IPS-11a (cell line): Measurements from ENCODE around the gene NUDT21.
A peak's percentile ranks its signal among the peaks of the same experiment; 100 is the strongest.
"Not testable (repeated sequence)": the region's sequence is repeated elsewhere in the genome, so short reads cannot be mapped to it uniquely, and the experiment has no call there.

Experiments
- H3K4me3 ChIP-seq: one replicate; pipeline ENCODE4 v1.5.1; 2013; ENCODE audit warnings: low read depth, low read length, control low read depth

Gene NUDT21

DNA sequence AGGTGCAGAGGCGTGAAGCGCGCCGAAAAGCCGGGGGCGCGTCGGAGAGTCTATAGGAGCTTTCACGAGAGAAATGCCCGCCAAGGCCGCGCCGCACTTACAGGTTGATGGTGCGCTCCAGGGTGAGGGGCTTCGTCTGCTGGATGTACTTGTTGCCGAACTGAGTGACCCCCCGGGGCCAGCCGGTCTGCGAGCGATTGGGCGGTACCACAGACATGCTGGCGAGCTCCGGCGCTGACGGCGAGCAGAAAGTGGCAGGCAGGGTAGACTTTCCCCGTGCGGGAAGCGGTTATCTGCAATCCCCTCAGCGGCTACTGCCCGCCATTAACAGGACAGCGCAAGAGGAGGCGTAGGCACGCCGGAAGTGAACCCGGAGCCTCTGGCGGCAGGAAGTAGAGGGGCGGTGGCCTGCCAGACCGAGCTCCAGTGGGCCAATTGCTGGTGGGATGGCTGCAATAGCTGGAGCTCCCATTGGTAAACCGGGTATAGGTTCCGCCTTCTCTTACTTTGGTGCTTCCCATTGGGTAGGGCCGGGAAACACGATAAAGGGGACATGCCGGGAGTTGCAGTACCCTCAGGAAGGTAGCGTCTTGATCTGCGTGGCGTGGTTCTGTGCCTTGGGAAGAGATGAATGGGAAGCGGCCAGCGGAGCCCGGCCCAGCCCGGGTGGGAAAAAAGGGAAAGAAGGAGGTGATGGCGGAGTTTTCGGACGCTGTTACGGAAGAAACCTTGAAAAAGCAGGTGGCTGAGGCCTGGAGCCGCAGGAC is at the start of gene NUDT21, which contains the start of gene OGFOD1:
NUDT21 (minus strand) TSS at position 347 of the 767 bp plus-strand sequence; CDS start at position 217, 130 bp downstream.
OGFOD1 (plus strand) TSS at position 569 of the 767 bp plus-strand sequence; CDS start at position 628, 59 bp downstream.
- H3K4me3 ChIP-seq = peak within 1 kb of the TSS; percentile 91

DNA sequence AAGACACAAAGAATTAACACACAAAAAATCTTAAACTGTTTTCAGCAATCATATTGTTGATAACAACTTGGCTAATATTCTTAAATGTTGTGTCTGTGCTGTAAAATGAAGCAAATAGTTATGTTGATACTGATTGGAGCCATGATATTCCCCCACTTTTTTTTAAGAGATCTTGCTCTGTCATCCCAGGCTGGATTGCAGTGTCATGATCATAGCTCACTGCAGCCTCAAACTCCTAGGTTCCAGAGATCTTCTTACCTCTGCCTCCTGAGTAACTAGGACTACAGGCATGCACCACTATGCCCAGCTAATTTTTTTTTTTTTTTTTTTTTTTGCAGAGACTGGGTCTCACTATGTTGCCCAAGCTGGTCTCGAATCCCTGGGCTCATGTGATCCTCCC is 42.7 kb upstream of the NUDT21 start:
- no peak overlapping the region for H3K4me3 ChIP-seq

DNA sequence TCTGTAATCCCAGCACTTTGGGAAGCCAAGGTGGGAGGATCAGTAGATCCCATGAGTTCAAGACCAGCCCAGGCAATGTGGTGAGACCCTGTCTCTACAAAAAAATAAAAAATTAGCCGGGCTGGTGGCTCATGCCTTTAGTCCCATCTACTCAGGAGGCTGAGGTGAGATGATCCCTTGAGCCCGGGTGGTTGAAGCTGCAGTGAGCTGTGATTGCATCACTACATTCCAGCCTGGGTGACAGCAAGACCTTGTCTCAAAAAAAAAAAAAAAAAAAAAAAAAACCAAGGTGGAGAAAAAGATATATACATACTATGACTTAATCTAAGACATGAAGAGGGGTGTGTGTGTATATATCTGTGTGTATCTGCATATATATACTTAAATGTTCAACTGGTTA is 42.0 kb upstream of the NUDT21 start:
- no peak overlapping the region for H3K4me3 ChIP-seq

DNA sequence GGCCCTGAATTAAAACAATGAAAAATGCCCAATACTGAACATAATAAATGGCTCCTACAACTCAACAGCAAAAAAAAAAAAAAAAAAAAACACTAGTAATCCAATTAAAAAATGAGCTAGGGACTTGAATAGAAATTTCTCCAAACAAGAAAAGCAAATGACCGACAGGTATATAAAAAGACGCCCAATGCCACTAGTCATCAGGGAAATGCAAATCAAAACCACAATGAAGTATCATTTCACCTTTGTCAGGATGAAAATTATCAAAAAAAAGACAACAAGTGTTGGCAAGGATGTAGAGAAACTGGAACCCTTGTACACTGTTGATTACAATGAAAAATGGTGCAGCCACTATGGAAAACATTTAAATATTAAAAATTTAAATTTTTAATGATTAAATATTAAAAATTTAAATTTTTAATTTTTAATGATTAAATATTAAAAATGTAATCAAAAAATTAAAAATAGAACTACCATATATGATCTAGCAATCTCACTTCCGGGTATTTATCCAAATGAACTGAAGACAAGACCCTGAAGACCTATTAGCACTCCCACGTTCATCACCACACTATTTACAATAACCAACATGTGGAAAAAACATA is 40.6 kb upstream of the NUDT21 start:
- H3K4me3 ChIP-seq = no peak overlapping the region

DNA sequence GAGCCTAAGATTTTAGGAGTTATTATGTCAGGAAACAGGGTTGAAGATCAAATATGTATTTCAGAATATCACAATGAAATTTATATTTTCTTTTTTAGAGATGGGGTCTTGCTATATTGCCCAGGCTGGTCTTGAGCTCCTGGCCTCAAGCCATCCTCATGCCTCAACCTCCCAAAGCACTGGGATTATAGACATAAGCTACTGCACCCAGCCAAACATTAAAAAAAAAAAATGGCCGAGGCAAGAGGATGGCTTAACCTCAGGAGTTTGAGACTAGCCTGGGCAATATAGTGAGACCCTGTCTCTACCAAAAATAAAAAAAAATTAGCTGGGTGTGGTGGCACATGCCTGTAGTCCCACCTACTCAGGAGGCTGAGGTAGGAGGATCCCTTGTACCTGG is 37.7 kb upstream of the NUDT21 start:
- not testable (repeated sequence) for H3K4me3 ChIP-seq

DNA sequence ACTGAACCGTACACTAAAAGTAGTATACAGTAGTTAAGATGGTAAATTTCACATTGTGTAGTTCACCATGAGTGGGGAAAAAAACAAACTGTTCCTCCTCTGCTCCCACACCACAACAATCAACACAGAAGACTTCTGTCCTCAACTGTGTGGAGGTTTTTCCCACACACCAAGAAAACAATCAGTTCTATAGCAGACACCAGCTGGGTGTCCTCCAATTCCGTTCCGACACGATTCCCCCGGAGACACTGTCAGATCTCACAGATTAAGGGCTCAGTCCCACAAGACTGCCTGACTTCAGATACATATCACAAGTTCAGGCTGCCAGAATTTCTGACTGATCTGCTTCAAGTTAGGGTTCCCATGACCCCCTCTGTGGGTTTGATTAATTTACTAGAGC is 36.9 kb upstream of the NUDT21 start:
- no peak overlapping the region for H3K4me3 ChIP-seq

DNA sequence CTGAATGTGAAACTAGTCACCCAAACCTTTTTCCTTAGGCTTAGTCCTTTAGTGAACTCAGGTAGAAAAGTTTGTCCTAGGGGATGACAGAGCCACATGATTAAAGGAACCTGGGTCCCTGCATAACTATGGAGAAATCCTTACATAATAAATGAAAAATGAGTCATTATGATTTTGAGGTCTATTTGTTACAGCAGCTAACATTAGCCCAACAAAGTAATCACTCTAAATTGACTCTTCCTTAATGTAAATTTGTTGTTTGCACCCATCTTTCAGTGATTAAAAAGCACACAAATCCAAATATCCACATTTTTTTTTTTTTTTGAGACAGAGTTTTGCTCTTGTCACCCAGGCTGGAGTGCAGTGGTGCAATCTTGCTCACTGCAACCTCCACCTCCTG is 32.3 kb upstream of the NUDT21 start:
- no peak overlapping the region for H3K4me3 ChIP-seq

DNA sequence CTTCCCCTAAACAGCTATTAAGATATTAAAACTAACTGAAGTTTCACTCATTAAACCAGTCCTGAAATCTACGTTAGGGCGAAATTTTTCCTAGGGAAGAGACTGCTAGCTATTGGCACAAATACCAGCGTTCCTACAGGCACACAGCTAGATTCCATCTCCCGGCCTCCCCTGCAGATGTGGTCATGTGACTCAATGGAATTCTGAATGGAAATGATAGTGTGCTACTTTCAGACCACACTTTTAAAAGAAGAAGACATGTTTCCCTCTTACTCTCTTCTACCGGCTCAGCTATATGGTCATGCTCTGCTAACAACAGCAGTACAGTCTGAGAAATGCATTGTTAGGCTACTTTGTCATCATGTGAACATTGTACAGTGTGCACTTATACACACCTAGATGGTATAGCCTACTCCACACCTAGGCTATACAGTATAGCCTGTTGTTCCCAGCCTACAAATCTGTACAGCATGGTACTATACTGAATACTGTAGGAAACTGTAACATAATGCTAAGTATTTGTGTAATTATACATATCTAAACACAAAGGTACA is 31.6 kb upstream of the NUDT21 start:
- H3K4me3 ChIP-seq = no peak overlapping the region

DNA sequence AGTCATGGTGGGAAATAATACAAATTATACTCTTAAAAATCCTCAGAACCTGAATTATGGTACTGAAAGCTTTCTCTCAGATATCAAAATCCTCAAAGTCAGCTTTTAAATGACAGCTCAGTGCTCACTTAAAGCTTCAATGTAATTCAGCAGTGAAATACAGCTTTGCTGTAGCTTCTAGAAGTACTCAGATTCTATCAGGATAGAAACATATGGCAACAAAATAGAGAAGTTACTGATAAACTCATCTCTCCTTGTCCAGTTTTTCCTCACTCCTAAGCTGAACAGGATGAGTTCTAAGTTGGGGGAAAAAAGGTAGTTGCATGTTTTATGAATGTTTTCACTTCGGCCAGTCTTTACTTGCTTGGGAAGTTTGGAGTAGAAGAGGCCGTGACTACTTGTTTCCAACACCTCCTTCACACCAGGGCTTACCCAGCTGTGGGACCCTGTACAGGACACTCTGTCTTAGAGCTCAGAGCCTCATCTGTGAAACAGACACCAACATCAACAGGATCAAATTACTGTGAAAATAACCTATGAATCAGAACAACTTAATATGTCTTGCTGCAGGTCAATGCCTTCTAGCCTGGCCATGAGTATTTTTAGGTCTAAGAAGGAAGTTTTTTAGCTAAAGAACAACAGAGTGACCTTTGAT is 30.5 kb upstream of the NUDT21 start:
- H3K4me3 ChIP-seq = no peak overlapping the region

DNA sequence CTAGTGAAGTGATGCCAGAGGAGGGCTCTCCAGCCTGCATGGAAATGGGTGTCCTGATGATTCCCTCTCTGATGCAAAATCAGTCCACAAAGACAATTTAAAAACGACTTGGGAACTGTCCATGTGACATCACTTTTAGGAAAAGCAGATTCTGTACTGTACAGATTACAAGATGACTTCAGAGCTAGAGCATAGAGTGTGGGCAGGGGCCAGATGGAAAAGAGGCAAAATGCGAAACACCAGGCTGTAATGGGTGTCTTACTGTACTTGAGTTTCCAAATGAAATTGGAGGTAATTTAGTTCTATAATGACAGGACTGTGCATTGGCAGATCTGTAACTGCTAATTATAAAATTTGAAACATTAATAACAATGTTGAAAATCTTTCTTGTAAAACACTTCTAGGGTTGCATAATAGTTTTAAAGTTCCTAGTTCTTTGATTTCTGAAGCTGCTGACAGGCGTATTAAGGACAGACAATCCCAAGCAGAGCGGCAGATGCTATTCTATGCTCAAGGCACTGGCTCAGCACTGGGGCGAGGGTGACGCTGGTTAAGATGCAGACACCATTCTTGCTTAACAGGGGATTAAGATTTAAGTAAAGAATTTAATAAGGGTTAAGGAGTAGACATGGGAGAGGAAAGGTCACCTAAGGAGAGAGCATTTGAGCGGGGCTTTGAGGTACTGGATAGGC is 29.8 kb upstream of the NUDT21 start:
- H3K4me3 ChIP-seq = no peak overlapping the region

DNA sequence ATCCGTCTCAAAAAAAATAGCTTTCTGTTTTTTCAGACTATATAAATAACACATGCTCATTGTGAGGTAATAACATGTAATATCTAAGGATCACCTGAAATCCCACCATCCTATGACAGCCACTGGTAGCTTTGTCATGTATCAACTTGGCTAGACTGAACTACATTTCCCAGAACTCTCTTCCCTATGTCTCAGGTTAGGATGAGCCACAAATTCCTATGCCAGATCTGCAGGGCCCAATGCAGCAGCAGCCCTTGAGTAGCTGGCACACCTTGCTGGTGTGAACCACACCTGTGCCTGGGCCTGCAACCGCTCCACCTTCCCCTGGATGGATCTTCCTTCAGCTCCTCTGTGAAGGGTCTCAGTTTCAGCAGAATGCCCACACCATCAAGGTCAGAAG is 28.3 kb upstream of the NUDT21 start:
- no peak overlapping the region for H3K4me3 ChIP-seq

DNA sequence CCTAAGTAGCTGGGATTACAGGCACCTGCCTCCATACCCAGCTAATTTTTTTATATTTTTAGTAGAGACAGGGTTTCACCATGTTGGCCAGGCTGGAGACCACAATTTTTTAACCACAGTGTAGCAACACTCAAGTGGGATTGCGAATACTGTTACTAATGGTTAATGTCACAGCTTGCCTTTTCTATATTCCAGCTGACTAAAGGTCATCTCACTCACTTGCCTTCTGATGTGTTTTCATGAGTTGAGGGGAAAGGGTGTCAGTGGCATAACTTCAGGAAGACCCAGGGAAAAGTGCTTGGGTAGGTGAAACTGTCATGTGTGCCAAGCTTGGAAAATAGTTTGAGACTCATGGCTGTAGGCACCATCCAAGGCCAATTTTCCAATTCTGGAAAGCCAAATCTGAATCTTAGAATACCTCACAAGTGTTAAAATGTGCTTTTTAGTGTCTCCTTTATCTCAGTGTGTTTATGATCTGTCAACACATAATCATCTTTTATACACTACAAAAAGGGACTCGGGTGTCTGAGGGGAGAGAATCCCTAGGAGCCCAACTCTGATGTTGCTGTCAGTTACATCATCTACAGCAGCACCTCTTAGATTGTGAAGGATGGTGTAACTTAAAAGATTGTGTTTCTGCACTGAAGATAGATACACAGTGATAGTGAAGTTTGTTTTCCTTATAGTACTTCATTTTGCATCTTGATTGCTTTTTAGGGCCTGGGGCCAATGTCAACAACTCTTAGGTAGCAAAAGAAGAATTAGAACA is 27.3 kb upstream of the NUDT21 start:
- H3K4me3 ChIP-seq = no peak overlapping the region

DNA sequence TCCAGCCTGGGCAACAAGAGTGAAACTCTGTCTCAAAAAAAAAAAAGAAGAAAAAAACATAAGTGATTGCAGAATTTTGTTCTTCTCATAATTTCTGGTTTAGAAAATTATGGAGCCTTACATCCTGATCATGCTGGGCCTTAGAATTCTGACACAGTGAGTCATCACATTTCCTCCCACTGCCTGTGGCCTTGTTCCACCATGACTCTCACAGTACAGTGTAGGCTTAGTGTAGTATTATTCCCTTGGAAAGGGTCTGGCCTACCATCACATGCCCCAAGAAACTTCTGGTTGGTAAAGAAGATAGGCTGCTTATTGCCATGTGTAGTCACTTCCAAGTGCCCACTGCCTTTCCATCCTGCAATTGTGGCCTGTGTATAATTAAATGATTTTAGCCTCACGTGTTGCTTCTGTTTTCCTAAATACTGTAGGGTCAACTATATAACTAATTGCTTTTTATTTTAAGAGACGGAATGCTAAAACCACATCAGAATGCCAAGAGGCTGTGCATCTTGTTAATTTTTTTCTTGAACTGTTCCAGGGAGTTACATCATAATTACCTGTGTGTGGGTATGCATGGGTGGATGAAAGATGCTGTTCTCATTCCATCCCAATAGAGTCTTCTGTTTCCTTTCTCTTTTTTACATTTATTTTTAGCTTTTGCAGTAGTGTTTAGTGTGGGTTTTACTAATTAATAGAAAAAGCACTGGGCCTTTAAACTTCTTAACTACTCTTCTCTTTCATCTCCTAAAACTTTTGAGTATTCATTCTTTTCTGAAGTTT is 26.2 kb upstream of the NUDT21 start:
- H3K4me3 ChIP-seq = no peak overlapping the region

DNA sequence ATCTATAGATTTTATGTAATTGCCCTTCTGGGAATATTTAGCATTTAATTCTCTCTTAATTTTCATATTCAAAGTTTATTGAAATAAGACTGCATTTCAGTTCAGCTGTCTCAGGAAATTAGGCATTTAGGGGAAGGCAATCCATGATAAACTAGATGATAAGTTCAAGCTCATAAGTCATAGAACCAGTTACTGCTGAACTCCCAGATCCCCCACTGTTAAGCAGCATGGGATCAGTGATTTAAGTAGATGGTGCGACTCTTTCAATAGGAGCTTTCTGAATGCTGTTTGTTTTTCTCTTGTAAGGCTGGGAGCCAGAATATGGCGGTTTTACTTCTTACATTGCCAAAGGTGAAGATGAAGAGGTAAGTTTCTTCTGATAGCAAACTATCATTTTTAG is 24.1 kb upstream of the NUDT21 start:
- no peak overlapping the region for H3K4me3 ChIP-seq

DNA sequence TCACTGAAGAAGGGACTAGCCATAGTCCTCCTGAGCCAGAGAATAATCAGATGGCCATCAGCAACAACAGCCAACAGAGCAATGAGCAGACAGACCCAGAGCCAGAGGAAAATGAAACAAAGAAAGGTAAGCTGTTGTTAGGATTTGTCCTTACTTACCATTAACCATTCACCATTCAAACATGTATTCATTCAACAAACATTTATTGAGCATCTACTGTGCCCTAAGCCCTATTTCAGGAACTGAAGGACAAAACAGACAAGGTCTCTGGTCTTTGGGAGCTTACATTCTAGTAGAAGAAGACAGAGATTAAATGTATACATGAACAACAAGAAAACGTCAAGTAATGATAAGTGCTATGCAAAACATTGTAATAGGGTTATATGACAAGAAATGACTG is 19.5 kb upstream of the NUDT21 start:
- H3K4me3 ChIP-seq = no peak overlapping the region

DNA sequence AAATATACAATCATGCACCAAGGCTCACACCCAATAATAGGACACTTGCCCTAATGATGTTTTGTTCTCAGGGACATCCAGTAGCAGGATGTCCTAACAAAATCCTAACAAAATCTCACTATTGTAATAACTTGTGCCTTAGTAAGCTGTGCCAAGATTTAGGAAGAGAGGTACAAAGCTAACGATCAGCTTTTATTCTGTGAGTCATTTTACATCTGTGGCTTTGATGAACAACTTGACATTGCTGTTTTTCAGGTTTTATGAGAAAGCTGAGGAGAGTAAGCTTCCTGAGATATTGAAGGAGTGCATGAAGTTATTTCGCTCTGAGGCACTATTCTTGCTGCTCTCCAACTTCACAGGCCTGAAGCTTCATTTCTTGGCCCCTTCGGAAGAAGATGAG is 19.1 kb upstream of the NUDT21 start:
- no peak overlapping the region for H3K4me3 ChIP-seq

DNA sequence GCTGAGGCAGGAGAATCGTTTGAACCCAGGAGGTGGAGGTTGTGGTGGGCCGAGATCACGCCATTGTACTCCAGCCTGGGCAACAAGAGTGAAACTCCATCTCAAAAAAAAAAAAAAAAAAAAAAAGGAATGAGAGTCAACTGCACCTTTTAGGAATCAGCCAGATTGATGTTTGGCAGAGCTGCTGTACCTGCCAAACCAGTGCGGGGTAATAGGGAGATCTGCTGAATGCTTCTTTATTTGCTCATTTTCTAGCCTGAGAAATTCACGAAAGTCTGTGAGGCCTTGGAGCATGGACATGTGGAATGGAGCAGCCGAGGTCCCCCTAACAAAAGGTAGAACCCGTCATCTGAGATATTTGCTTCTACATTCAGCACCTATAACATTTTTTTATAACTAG is 18.6 kb upstream of the NUDT21 start:
- H3K4me3 ChIP-seq = no peak overlapping the region

DNA sequence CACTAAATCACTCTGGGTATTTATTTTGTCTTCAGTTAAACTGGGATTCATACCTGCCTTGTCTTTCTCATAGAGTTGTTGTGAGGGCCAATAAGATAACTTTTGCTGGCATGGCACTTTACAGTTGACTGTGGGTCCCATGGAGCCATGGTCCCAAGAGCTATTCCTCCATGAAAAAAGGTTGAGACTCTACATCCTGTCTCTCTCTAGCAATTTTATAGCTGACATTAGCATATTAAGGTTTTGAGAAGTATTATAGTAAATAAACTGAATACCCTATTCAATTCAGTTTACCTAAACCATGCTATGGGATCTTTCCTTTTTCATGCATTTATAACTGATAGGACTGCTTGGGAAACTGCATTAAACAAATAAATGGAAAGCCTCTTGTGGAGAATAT is 17.7 kb upstream of the NUDT21 start:
- no peak overlapping the region for H3K4me3 ChIP-seq

DNA sequence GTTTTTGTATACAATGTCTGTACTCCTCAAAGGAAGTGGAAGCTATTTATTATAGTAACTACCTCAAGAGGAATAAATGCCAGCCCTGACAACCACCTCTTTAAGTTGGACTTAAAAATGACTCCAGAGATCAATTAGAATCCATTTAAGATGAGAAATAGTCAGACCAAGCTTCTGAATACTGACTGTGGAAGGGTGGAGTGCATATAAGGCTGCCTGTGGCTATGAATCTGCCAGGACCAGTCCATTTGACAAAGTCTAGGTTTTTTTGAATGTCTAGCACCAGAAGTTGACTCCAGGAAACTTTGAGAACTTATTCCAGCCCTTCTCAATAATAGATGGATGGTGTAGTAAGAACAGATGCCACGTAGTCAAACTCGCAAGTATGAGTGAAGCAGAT is 15.2 kb upstream of the NUDT21 start:
- H3K4me3 ChIP-seq = no peak overlapping the region

DNA sequence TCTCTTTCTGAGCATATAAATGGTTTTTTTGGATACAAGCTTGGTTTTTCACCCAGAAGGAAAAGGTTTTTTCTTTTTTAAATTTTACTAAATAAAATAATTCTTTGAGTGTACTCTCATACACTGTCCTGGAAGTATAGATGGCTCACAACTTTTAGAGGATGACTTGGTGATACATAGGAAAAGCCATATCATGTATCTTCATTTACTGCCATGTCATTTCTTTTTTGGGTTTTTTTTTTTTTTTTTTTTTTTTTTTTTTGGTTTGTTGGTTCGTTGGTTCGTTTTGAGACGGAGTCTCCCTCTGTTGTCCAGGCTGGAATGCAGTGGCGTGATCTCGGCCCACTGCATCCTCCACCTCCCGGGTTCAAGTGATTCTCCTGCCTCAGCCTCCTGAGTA is 12.0 kb upstream of the NUDT21 start:
- no peak overlapping the region for H3K4me3 ChIP-seq
